Islet precursor cell (in vitro differentiated cells): Measurements from ENCODE around the gene SUPT3H.
"Not testable (repeated sequence)": the region's sequence is repeated elsewhere in the genome, so short reads cannot be mapped to it uniquely, and the experiment has no call there.

Source experiments
- DNase-seq: peaks from one replicate; pipeline ENCODE4 v3.0.0-alpha.2; 2018

The SUPT3H gene

DNA sequence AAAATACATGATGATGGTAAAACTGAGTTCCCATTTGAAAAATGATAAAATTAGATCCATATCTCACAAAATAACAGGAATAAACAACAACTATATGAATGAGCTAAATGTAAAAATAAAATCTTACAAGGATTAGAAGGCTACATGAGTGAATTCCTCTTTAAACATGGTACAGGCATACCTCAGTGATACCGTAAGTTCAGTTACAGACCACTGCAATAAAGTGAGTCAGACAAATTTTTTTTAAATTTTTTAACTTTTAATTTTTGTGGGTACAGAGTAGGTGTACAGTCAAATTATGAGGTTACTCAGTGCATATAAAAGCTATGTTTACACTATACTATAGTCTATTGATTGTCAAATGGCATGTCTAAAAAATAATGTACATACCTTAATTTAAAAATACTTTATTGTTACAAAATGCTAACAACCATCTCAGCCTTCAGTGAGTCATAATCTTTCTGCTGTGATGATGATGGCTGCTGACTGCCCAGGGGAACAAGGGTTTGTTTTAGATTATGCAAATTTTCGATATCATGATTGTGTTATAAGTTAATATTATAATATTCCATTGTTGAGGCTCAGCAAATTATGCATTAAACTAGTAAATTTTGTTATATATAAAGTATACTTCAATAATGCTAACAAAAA lies 272.4 kb downstream of the SUPT3H start:
- no peak for DNase-seq

- DNase-seq, result no peak
Measured at GRCh38 chr6:45104429-45104828, 273.3 kb downstream of the SUPT3H start.

- no peak for DNase-seq
Measured at GRCh38 chr6:45098256-45098655, 279.5 kb downstream of the SUPT3H start.

DNA sequence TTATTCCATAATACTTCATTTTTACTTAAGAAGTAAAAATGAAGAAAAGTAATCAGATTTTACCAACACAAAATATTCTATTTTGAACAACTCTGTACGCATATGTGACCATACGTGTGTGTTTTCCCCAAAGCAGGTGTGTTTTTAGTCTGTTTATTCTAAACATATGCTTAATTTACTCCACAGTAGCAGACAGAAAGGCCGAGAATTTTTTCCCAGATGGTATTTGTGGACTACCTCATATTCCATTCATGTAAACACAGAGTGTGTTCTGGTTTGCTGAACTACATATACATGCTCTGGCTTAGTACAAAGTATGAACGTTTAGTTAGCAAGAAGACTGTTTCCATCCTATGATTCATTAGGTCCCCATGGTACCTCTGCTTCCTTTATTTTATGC lies 282.9 kb downstream of the SUPT3H start:
- DNase-seq, result no peak

DNA sequence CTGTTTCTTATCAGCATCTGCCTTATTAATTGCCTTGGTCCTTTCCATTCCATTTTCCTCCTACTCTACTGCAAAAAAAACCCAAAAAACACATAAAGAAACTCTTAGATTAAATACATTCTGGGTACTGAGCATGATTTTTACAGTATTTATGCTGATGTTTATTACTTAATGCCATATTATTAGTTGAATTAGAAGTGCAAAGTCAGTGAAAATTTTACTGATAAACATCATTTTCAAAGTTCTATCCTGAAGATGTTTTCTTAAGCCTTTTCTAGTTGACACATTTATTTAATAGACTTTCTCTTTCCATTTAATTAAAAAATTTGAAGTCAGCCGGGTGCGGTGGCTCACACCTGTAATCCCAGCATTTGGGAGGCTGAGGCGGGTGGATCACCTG lies 285.6 kb downstream of the SUPT3H start:
- DNase-seq, result no peak

- no peak for DNase-seq
Measured at GRCh38 chr6:45086360-45087084, 291.2 kb downstream of the SUPT3H start.

GRCh38 chr6:45084257-45084656 lies 293.5 kb downstream of the SUPT3H start:
- no peak for DNase-seq

GRCh38 chr6:45082091-45082490 lies 295.6 kb downstream of the SUPT3H start:
- no peak for DNase-seq

- DNase-seq, result no peak
Measured at GRCh38 chr6:45081634-45082033, 296.1 kb downstream of the SUPT3H start.

- no peak for DNase-seq
Measured at GRCh38 chr6:45078432-45078831, 299.3 kb downstream of the SUPT3H start.

GRCh38 chr6:45076217-45076930 lies 301.4 kb downstream of the SUPT3H start:
- DNase-seq, result no peak

GRCh38 chr6:45075246-45075645 lies 302.5 kb downstream of the SUPT3H start:
- no peak for DNase-seq

GRCh38 chr6:45074439-45074838 lies 303.3 kb downstream of the SUPT3H start:
- no peak for DNase-seq

- DNase-seq, result no peak
Measured at GRCh38 chr6:45073771-45074170, 304.0 kb downstream of the SUPT3H start.

- DNase-seq, result no peak
Measured at GRCh38 chr6:45072673-45073072, 305.1 kb downstream of the SUPT3H start.

DNA sequence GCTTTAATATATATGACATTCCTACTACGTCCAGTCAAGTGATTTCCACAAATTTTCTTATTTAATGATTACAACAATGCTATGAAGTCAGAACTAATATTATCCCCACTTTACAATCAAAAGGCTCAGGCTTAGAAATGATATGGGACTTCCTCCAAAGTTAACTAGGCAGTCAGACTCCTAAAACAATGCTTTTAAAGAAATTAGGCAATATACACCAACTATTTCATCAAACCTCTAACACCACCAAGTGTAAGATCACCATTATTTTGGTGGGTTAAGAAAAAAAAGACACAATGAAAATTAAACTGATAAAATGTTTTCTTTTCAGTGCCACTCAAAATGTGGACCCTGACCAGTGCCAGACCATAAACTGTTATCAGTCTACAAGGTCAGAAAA lies 305.7 kb downstream of the SUPT3H start:
- DNase-seq, result no peak

DNA sequence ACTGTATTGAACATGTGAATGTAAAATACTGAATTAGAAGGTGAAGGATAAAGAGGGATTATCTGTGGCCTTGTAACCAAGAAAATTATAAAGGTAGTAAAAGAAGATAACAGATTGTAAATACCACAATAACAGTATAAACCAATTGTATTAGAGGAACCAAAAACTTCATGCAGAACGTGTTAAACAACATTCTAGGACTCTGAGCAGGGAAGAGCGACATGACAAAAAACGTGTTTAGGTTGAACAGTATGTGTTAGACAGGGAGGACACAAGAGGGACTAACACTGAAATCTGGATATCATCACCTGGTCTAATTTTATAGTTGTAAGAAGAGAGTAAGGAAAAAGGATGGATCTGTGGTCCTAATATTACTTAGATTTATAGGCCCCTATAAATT lies 308.6 kb downstream of the SUPT3H start:
- no peak for DNase-seq

DNA sequence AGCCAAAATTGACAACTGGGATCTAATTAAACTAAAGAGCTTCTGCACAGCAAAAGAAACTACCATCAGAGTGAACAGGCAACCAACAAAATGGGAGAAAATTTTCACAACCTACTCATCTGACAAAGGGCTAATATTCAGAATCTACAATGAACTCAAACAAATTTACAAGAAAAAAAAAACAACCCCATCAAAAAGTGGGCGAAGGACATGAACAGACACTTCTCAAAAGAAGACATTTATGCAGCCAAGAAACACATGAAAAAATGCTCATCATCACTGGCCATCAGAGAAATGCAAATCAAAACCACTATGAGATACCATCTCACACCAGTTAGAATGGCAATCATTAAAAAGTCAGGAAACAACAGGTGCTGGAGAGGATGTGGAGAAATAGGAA lies 310.3 kb downstream of the SUPT3H start:
- DNase-seq, result not testable (repeated sequence)

DNA sequence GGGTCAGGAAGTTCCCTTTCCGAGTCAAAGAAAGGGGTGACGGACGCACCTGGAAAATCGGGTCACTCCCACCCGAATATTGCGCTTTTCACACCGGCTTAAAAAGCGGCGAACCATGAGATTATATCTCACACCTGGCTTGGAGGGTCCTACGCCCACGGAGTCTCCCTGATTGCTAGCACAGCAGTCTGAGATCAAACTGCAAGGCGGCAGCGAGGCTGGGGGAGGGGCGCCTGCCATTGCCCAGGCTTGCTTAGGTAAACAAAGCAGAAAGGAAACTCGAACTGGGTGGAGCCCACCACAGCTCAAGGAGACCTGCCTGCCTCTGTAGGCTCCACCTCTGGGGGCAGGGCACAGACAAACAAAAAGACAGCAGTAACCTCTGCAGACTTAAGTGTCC lies 315.1 kb downstream of the SUPT3H start:
- not testable (repeated sequence) for DNase-seq

GRCh38 chr6:45057711-45058110 lies 320.0 kb downstream of the SUPT3H start:
- DNase-seq, result no peak

GRCh38 chr6:45054610-45055009 lies 323.1 kb downstream of the SUPT3H start:
- DNase-seq, result no peak

GRCh38 chr6:45052325-45052724 lies 325.4 kb downstream of the SUPT3H start:
- DNase-seq, result no peak

GRCh38 chr6:45049188-45049843 lies 328.4 kb downstream of the SUPT3H start:
- DNase-seq, result no peak

GRCh38 chr6:45047573-45047972 lies 330.2 kb downstream of the SUPT3H start:
- DNase-seq, result no peak
